ENCODE measurements around the gene GP1BB. TPM values are rescaled to one million over a fixed set of nuclear protein-coding genes. Genes with fewer than 3 reads are reported as not detected.

The GP1BB gene
- total and polyA plus RNA-seq, 2 of the 4 experiments (the other 2 are of a cell fraction): 0.18 to 1.5 TPM

GRCh38 chr22:19757985-19758895 lies 34.9 kb downstream of the GP1BB start:
- 17% methylated on average over 29 of the region's 43 CpGs; no CpG with 5 or more reads in 1 of the 2 experiments for WGBS, 2 experiments (ENCODE audit: extremely low coverage in 2 of 2, insufficient read length in 1 of 2)
- Histone ChIP-seq H3K27me3 (ENCODE audit: control insufficient read depth, insufficient read depth, low read length) (peaks cover 94% of the 10 kb centered on the region), H3K9me1 (ENCODE audit: insufficient read depth, low read length) (peaks cover 1% of the 10 kb centered on the region), H3K9ac (ENCODE audit: low read depth, low read length) (no peak overlapping the region), H3K4me3 (ENCODE audit: insufficient read depth, low read depth, low read length) (no peak overlapping the region), H2BK15ac (ENCODE audit: low read depth, low read length) (no peak overlapping the region), H3K27ac (ENCODE audit: insufficient read depth, low read length) (no peak overlapping the region), H4K91ac (ENCODE audit: insufficient read depth, low read depth, low read length) (no peak overlapping the region), H4K8ac (ENCODE audit: low read depth in 2 of 2, low read length in 2 of 2) (no peak overlapping the region), H3K36me3 (ENCODE audit: control insufficient read depth, insufficient read depth, low read length) (no peaks in the 10 kb centered on the region), H3K79me1 (ENCODE audit: low read depth in 1 of 2, low read length in 2 of 2) (no peaks in the 10 kb centered on the region), H2BK20ac (ENCODE audit: low read depth, low read length) (no peak overlapping the region), H4K5ac (ENCODE audit: low read depth, low read length) (no peak overlapping the region), H3K18ac (ENCODE audit: low read depth, low read length) (no peak overlapping the region), H4K20me1 (ENCODE audit: insufficient read depth, low read length) (peaks cover 6% of the 10 kb centered on the region; the same call in 1 of the 2 replicates), H3K9me3 (ENCODE audit: control insufficient read depth, insufficient read depth, low read length) (no peaks in the 10 kb centered on the region), H3K4me1 (ENCODE audit: control insufficient read depth, insufficient read depth, low read length) (peaks cover 4% of the 10 kb centered on the region; the same call in 1 of the 2 replicates), H3K14ac (replicated peaks; ENCODE audit: low read depth, low read length) (no peak overlapping the region), H2BK120ac (ENCODE audit: low read depth, low read length) (no peak overlapping the region), H2AK9ac (replicated peaks; ENCODE audit: low read depth, low read length, poor library complexity) (no peak overlapping the region), H2AFZ (replicated peaks; ENCODE audit: low read length, poor library complexity) (peak overlapping the region; percentile 21), H3K23ac (ENCODE audit: low read depth, low read length) (no peak overlapping the region), H2AK5ac (ENCODE audit: low read depth, low read length) (no peak overlapping the region), H3K56ac (ENCODE audit: extremely low read depth, insufficient read depth, low read length) (no peak overlapping the region), H3K4me2 (ENCODE audit: low read depth, low read length) (no peak overlapping the region), H2BK5ac (ENCODE audit: low read depth, low read length, poor library complexity, severe bottlenecking) (no peak overlapping the region), H3K4ac (ENCODE audit: low read depth, low read length) (no peak overlapping the region)
- in situ Hi-C loops (cut with MboI; ENCODE audit: low sequenced_read_pairs) (no loop called here), intact Hi-C loops (cut with micrococcal nuclease) (no loop called here), dilution Hi-C loops (cut with HindIII; ENCODE audit: low sequenced_read_pairs, unreplicated experiment) (no loop called here)
- no TSS peak for BruUV-seq (replicated peaks)
- POLR2A ChIA-PET (ENCODE audit: unreplicated experiment): no interaction called here
- TF ChIP-seq MXI1 (IDR thresholded peaks at IDR 0.05; ENCODE audit: borderline replicate concordance, low read depth, low read length) (no peak), POLR2A (IDR thresholded peaks at IDR 0.05; ENCODE audit: low read depth, low read length) (no peak), RFX5 (IDR thresholded peaks at IDR 0.05; ENCODE audit: low read depth, low read length) (no peak), RCOR1 (IDR thresholded peaks at IDR 0.05; ENCODE audit: insufficient replicate concordance, low read length) (no peak), MAFK (IDR thresholded peaks at IDR 0.05; ENCODE audit: low read depth, low read length) (no peak), CHD1 (IDR thresholded peaks at IDR 0.05; ENCODE audit: low read depth, low read length) (no peak), BHLHE40 (IDR thresholded peaks at IDR 0.05; ENCODE audit: low read depth, low read length) (no peak), NFE2L2 (IDR thresholded peaks at IDR 0.05; ENCODE audit: low read depth, low read length) (no peak), RAD21 (IDR thresholded peaks at IDR 0.05; ENCODE audit: low read length) (no peak), SMC3 (IDR thresholded peaks at IDR 0.05; ENCODE audit: low read depth, low read length) (no peak), CTCF (conservative IDR thresholded peaks at IDR 0.05; ENCODE audit: low read depth, low read length) (no peak)
- CTCF ChIA-PET: no interaction called here
- DNase-seq: no peak
- ATAC-seq (ENCODE audit: low read depth): no peak

All from IMR-90 (cell line).